Measurements from ENCODE around the gene ADGRD2. TPM values are rescaled to one million over a fixed set of nuclear protein-coding genes. Genes with fewer than 3 reads are reported as not detected.

ADGRD2 gene
- total RNA-seq, 3 donors from 2014 or later (not counting 1 experiment from before 2014, with no cell fraction given) = not detected

GRCh38 chr9:124419832-124420489, 30.3 kb upstream of the ADGRD2 start:
- Mint-ChIP-seq H3K4me1 (peaks cover 8 to 12% of the 10 kb centered on the region in 2 donors), H3K9me3 (peaks cover 0 to 3% of the 10 kb centered on the region in 2 donors), H3K4me3 (no peak overlapping the region), H3K27ac (no peak overlapping the region), H3K27me3 (ENCODE audit: low read depth in 2 of 2) (peaks cover 0 to 16% of the 10 kb centered on the region in 2 donors), H3K36me3 (no peaks in the 10 kb centered on the region)
- TF ChIP-seq CTCF (IDR thresholded peaks at IDR 0.05) = peak; percentile 35
- WGBS (ENCODE audit: insufficient coverage) = 57% methylated on average over 6 of the region's 6 CpGs
- DNase-seq (no peak), ATAC-seq (no peak)
- Histone ChIP-seq H3K27me3 (ENCODE audit: control insufficient read depth, insufficient read depth, low read length) (no peaks in the 10 kb centered on the region), H3K27ac (ENCODE audit: low read length) (no peak overlapping the region), H3K4me3 (ENCODE audit: low read length) (no peak overlapping the region), H3K4me1 (ENCODE audit: control insufficient read depth, insufficient read depth, low read length) (peaks cover 17% of the 10 kb centered on the region), H3K36me3 (ENCODE audit: control insufficient read depth, insufficient read depth, low read length) (no peaks in the 10 kb centered on the region), H3K9me3 (ENCODE audit: control insufficient read depth, insufficient read depth, low read length) (peaks cover 2% of the 10 kb centered on the region)
- intact Hi-C loops (cut with micrococcal nuclease) = loop anchor here (5.0 kb wide), 1 partner anchor 522 kb away; the partner anchor contains the start of gene GOLGA1

- Mint-ChIP-seq H3K27me3 (ENCODE audit: low read depth in 2 of 2) (peaks cover 0 to 16% of the 10 kb centered on the region in 2 donors), H3K4me3 (no peak overlapping the region), H3K27ac (no peak overlapping the region), H3K9me3 (no peaks in the 10 kb centered on the region), H3K4me1 (peaks cover 0 to 4% of the 10 kb centered on the region in 2 donors), H3K36me3 (no peaks in the 10 kb centered on the region)
- 71% methylated on average over 7 of the region's 7 CpGs for WGBS (ENCODE audit: insufficient coverage)
- H3K27me3 ChIP-seq (ENCODE audit: control insufficient read depth, insufficient read depth, low read length) = no peaks in the 10 kb centered on the region
- no peaks in the 10 kb centered on the region for H3K36me3 ChIP-seq (ENCODE audit: control insufficient read depth, insufficient read depth, low read length)
- H3K4me1 ChIP-seq (ENCODE audit: control insufficient read depth, insufficient read depth, low read length) = peaks cover 11% of the 10 kb centered on the region
- no peak for ATAC-seq
- H3K4me3 ChIP-seq (ENCODE audit: low read length) = no peak overlapping the region
- intact Hi-C loops (cut with micrococcal nuclease) = no loop called here
- TF ChIP-seq CTCF (IDR thresholded peaks at IDR 0.05) = no peak
- H3K27ac ChIP-seq (ENCODE audit: low read length) = no peak overlapping the region
- DNase-seq = peak in 1 of 2 donors; percentile 38
- no peaks in the 10 kb centered on the region for H3K9me3 ChIP-seq (ENCODE audit: control insufficient read depth, insufficient read depth, low read length)
Measured at GRCh38 chr9:124420991-124421543, 29.2 kb upstream of the ADGRD2 start.

- WGBS (ENCODE audit: insufficient coverage) = 87% methylated on average over 5 of the region's 5 CpGs
- Mint-ChIP-seq H3K27ac (no peak overlapping the region), H3K4me1 (peaks cover 0 to 4% of the 10 kb centered on the region in 2 donors), H3K36me3 (no peaks in the 10 kb centered on the region), H3K4me3 (no peak overlapping the region), H3K9me3 (no peaks in the 10 kb centered on the region), H3K27me3 (ENCODE audit: low read depth in 2 of 2) (peaks cover 0 to 16% of the 10 kb centered on the region in 2 donors)
- no peak for DNase-seq
- H3K36me3 ChIP-seq (ENCODE audit: control insufficient read depth, insufficient read depth, low read length) = no peaks in the 10 kb centered on the region
- ATAC-seq = no peak
- H3K27ac ChIP-seq (ENCODE audit: low read length) = no peak overlapping the region
- intact Hi-C loops (cut with micrococcal nuclease) = no loop called here
- H3K4me1 ChIP-seq (ENCODE audit: control insufficient read depth, insufficient read depth, low read length) = peaks cover 11% of the 10 kb centered on the region
- H3K27me3 ChIP-seq (ENCODE audit: control insufficient read depth, insufficient read depth, low read length) = no peaks in the 10 kb centered on the region
- no peak for TF ChIP-seq CTCF (IDR thresholded peaks at IDR 0.05)
- no peak overlapping the region for H3K4me3 ChIP-seq (ENCODE audit: low read length)
- no peaks in the 10 kb centered on the region for H3K9me3 ChIP-seq (ENCODE audit: control insufficient read depth, insufficient read depth, low read length)
Measured at GRCh38 chr9:124423155-124423554, 27.1 kb upstream of the ADGRD2 start.
